A204.1 (cell line): Measurements from ENCODE around the gene NAV2.

Experiments
- FAIRE-seq: peaks from 2 replicates; lab custom pipeline; 2012; peaks lifted over from hg19 to GRCh38; lab: Jason Lieb, UNC

The NAV2 gene

GRCh38 chr11:20041499-20041898 is 328.9 kb downstream of the NAV2 start:
- no peak for FAIRE-seq

DNA sequence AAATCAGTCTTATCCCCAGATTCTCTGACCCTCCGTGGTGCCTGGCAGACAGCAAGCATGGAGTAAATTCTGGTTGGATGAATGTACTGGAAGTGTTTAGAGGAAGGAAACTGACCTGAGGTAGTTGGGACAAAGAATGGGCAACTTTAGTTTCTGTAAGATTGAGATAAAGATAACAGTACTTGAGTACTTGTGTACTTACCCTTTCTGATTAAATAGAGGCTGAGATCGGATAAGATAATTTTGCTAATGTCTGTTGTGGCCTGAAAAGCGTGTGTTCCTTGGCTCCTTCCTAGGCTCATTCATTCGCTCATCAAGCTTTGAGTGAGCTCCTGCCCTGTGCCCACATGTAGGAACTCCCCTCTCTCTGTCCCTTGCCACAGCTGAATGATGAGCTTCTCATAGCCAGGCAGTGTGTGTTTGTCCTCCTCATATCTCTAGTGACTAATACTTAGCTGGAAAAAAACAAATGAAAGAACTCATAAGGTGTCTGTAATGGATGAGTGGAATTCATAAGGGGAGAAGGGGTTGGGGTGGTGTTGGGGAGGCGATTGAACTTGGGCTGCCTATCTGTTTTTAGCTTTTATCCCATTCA is 329.5 kb downstream of the NAV2 start:
- no peak for FAIRE-seq

- FAIRE-seq: no peak
Observed at GRCh38 chr11:20042811-20043341, 330.2 kb downstream of the NAV2 start.

DNA sequence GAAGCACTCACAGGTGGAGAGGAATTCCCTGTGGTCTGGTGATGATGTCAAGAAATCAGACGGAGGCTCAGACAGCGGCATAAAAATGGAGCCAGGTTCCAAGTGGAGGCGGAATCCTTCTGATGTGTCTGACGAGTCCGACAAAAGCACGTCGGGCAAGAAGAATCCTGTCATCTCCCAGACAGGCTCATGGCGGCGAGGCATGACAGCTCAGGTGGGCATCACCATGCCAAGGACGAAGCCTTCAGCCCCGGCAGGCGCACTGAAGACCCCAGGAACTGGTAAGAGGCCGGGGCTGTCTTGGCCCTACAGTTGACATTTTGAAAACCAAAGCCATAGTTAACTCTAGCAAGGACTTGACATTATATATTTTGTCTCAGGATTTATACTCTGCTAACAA is 331.4 kb downstream of the NAV2 start:
- FAIRE-seq: no peak

- no peak for FAIRE-seq
Observed at GRCh38 chr11:20045098-20045688, 332.6 kb downstream of the NAV2 start.

- no peak for FAIRE-seq
Observed at GRCh38 chr11:20046416-20046815, 333.8 kb downstream of the NAV2 start.

GRCh38 chr11:20047006-20047768 is 334.6 kb downstream of the NAV2 start:
- FAIRE-seq: no peak

DNA sequence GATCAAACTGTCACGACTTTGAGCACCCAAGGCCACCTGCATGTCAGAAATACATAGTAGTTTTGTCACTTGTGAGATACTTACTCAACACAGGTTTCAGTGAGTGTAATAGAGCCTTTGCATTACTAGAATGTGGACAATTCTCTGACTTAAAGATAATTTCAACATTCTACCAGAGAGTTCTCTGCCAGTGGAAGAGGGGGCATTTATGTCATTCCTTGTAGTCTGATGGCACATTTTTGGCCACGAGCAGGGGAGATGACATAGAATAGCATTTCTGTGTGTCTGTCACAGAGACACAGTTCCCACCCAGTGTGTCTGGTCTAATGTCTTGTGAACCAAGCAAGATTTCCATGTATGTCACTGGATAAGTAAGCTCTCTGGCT is 335.1 kb downstream of the NAV2 start:
- FAIRE-seq: no peak

DNA sequence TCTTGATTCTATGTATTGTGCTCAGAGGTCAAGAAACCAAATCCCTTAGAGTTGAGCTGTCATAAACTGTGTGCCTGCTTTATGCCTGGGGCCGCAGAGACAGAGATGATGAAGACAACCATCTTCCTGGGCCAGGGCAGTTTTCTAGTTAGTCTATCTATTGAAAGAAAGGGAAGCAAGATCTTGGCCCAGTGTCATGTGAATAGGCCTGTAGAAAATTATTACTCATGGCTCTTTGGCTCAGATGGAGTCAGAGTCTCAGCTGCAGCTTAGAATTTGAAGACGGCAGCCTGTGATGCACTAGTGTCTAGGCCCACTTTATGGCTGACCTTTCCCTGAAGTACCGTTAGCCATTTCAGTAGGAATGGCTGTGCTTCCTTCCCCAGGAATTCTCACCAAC is 335.6 kb downstream of the NAV2 start:
- no peak for FAIRE-seq

DNA sequence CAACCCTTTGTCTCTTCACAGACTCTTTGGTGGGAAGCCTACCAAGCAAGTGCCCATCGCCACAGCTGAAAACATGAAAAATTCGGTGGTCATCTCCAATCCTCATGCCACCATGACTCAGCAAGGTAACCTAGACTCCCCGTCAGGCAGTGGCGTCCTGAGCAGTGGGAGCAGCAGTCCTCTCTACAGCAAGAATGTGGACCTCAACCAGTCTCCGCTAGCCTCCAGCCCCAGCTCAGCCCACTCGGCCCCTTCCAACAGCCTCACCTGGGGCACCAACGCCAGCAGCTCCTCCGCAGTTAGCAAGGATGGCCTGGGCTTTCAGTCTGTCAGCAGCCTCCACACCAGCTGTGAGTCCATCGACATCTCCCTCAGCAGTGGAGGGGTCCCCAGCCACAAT is 336.1 kb downstream of the NAV2 start:
- FAIRE-seq: no peak

- FAIRE-seq: no peak
Observed at GRCh38 chr11:20049231-20049630, 336.6 kb downstream of the NAV2 start.

DNA sequence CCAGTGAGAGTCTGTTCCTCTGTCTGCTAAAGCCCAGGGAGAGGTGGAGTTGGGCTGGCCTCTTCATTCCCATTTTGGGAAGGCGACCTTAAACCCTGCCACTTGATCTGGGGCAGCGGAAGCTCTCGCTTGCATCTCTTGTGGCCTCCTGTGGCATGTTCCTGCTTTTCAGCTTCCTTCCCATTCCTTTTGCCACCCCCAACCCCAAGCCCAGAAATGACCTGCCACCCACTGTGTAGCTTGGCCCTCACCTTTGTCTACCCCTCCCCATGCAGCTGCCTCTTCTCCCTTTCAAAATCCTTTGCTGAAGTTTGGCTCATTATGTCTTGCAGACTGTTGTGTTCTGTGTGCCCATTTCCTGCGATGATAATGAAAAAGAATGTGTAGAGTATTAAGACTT is 337.4 kb downstream of the NAV2 start:
- FAIRE-seq: no peak

- no peak for FAIRE-seq
Observed at GRCh38 chr11:20050551-20051333, 338.1 kb downstream of the NAV2 start.

DNA sequence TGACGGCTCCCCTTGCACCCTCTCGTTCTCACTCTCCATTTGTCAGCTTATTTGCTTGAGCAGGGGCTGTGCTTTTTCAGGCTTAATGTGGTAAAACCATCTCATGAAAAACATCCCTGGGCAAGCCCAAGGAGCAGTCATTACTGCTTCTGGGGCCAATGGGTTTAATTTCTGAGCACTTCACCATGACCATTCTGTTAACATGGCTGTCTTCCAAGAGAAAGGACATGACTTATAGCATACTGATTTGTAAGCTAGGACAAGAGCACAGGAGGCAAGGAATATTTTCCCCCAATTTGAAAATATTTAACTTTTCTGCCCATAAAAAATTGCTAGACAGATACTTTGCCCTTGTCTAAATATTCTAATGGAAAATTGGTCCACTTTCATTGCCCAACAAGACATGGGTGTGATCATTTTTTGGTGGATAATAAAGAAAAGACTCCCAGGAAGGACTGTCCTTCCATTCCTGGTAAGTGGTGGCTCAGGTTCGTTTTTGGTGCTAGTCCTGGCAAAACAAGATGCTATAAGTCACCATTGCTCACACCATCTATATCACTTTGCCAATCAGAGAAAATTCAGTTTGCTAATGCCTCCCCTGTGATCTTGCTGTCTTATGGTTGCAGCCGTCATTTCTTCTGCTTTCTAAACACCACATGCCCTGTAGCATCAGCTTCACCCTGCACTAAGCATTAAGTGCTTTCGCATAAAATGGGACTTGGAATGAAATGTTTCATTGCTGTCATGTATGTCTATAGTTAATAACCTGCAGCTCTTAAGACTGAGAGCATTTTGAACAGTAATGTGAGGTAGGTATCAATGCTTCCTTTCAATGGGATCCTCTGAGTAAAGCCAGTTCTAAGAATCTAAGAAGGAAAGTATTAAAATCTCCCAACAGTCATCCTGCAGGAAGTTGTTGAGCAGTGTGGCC is 339.1 kb downstream of the NAV2 start:
- FAIRE-seq: no peak

- FAIRE-seq: no peak
Observed at GRCh38 chr11:20053572-20053971, 340.9 kb downstream of the NAV2 start.

DNA sequence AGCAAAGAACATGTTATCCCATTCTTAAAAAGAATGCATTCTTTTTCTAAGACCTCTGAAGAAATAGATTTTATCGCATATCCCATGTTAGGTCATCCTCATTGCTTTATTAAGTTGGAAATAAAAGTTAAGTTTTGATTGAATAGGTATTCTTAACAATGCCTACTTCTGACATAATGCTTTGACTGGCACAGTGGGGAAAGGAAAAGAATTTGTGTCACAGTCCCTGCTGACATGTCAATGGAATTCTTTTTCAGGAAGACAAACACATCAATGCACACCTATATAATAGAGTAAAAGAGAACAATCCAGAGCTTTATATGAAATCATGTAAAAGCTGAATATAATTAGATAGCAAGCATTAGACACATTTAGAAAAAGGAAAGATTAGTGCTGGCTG is 341.9 kb downstream of the NAV2 start:
- FAIRE-seq: no peak

DNA sequence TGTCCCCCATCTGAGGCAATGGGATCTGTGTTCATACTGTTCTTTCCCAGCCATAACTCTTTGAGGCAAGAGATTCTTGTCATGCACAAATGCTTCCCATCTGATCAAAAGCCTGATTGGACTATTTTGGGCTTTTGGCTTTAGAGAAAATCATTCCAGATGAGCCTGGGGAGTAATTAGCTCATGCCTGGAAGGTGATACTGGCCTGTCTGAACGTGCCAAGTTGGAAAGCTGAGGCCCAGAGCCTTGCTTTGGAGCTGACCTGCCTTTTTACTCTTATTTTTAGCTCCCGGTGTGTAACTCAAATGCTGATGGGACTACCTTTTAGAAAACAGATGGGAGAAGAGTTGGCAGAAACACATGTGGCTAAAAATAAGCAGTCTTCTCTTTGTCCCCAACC is 342.7 kb downstream of the NAV2 start:
- FAIRE-seq: no peak

DNA sequence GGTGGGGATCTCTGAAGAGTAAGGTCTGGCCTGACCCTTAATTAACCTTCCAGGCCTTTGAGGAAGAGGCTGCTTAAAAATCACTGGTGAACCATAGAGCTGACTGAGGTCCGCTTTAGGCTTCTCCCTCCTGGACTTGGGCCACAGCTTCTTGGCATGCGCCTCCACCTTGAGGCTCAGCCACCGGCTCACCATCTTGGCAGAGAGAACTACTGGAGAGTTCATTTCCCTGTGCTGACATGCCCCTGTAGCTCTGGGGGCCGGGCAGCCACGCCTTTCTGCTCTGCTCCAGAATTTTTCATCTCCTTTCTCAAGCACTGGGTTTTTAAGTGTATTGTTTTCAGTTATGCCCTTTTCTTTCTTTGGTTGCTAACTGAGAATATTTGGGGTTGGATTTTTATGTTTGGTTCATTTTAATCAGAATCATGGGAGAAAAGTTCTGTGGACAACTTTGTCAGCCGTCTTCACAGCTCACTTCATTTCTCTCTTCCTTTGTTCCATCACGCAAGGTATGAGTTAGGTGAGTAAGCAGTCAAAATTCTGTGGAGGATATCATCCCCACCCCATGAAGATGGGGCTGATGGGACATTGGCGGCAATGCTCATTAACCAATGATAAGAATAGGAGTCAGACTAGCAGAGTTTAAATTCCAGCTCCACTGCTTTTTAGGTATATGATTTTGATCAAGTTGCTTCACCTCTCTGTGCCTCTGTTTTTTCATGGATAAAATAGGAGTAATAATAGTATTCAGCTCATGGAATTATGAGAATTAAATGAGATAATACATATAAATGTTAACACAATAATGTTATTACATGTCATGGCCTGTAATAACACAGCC is 343.7 kb downstream of the NAV2 start:
- FAIRE-seq: no peak

GRCh38 chr11:20056950-20057943 is 344.6 kb downstream of the NAV2 start:
- no peak for FAIRE-seq
